A549 (cell line): Measurements from ENCODE around the gene CATSPERZ. TPM values are rescaled to one million over a fixed set of nuclear protein-coding genes. Genes with fewer than 3 reads are reported as not detected.
A peak's percentile ranks its signal among the peaks of the same experiment; 100 is the strongest.

Source experiments
- ATAC-seq, 2 experiments: fragments of 200-7000 bp in 1 of 2; fragments of >200 bp in 1 of 2; cut with Nextera tagmentation in 1 of 2; cut with Tn5 transposase in 1 of 2; 3 replicates each; pipeline versions ENCODE4 v1.8.0 to v1.9.1; 2018 to 2020; ENCODE audit warnings: mild to moderate bottlenecking in 1 of 2, moderate library complexity in 1 of 2
- CTCF ChIA-PET: fragments of 300-600 bp; sonication (Branson Sonifier 250); formaldehyde crosslinking; extraction: SDS; loops from one replicate; lab custom pipeline; 2021; ENCODE audit warnings: antibody characterized with exemption, inconsistent platforms; lab: Yijun Ruan, JAX
- POLR2A ChIA-PET: fragments of 350-600 bp; formaldehyde crosslinking; extraction: SDS; loops from one replicate; lab custom pipeline; 2021; ENCODE audit warnings: antibody characterized with exemption, inconsistent platforms; lab: Yijun Ruan, JAX
- DNase-seq, 2 experiments: peaks; one replicate each; pipeline versions ENCODE4 v3.0.0 to v3.0.0-alpha.2; 2011 to 2016; ENCODE audit warnings: low read depth in 1 of 2, low spot score in 1 of 2
- FAIRE-seq: peaks from 2 replicates; lab custom pipeline; 2011; peaks lifted over from hg19 to GRCh38; lab: Jason Lieb, UNC
- H3K27ac ChIP-seq, 2 experiments: fragments of >200 bp; sonication (Bioruptor Twin); formaldehyde crosslinking; 3 replicates each; pipeline ENCODE4 v1.5.1; 2016 to 2017
- H3K4me1 ChIP-seq: fragments of >200 bp; sonication (Bioruptor Twin); formaldehyde crosslinking; 3 replicates; pipeline ENCODE4 v1.6.1; 2016
- H3K4me2 ChIP-seq: fragments of >200 bp; sonication (Bioruptor Twin); formaldehyde crosslinking; 3 replicates; pipeline ENCODE4 v1.6.1; 2016
- H3K4me3 ChIP-seq: fragments of >200 bp; sonication (Bioruptor Twin); formaldehyde crosslinking; 3 replicates; pipeline ENCODE4 v1.5.1; 2016
- H3K9me3 ChIP-seq: fragments of >200 bp; sonication (Bioruptor Twin); formaldehyde crosslinking; 3 replicates; pipeline ENCODE4 v1.6.1; 2016
- BHLHE40 ChIP-seq: IDR thresholded peaks from 2 replicates; pipeline ENCODE4 v1.6.1; 2012; ENCODE audit warnings: low read depth, low read length, inconsistent platforms
- CBX8 ChIP-seq: fragments of 200-600 bp; sonication (generic); IDR thresholded peaks from 2 replicates; pipeline ENCODE4 v1.6.1; 2016
- CEBPB ChIP-seq, 2 experiments: fragments of >200 bp in 1 of 2; sonication (Bioruptor Twin) in 1 of 2; formaldehyde crosslinking in 1 of 2; IDR thresholded peaks; 2 replicates each; pipeline ENCODE4 v1.6.1; 2012 to 2016
- CHD2 ChIP-seq: fragments of 150-350 bp; IDR thresholded peaks from 2 replicates; pipeline ENCODE4 v1.6.1; 2014; ENCODE audit warnings: low read length; ENCODE audit not compliant: partially characterized antibody
- CHD4 ChIP-seq: fragments of 200-600 bp; sonication (generic); IDR thresholded peaks from 2 replicates; pipeline ENCODE4 v1.6.1; 2016; ENCODE audit warnings: antibody characterized with exemption, mild to moderate bottlenecking, borderline replicate concordance
- EHMT2 ChIP-seq: fragments of 200-600 bp; sonication (generic); IDR thresholded peaks from 2 replicates; pipeline ENCODE4 v1.6.1; 2016; ENCODE audit warnings: antibody characterized with exemption, low read depth, mild to moderate bottlenecking, moderate library complexity
- HEYL ChIP-seq: fragments of 250-450 bp; sonication (Bioruptor Pico); IDR thresholded peaks from 2 replicates; pipeline ENCODE4 v1.8.0; 2021; ENCODE audit warnings: mild to moderate bottlenecking, moderate library complexity
- HOXA7 ChIP-seq: fragments of 250-450 bp; sonication (Bioruptor Pico); IDR thresholded peaks from 2 replicates; pipeline ENCODE4 v1.5.0; 2020; ENCODE audit warnings: mild to moderate bottlenecking, moderate library complexity
- HOXB13 ChIP-seq: fragments of 250-450 bp; sonication (Bioruptor Pico); IDR thresholded peaks from 2 replicates; pipeline ENCODE4 v1.5.0; 2020; ENCODE audit warnings: low read depth, mild to moderate bottlenecking, moderate library complexity
- KDM1A ChIP-seq: fragments of 200-600 bp; sonication (generic); IDR thresholded peaks from 2 replicates; pipeline ENCODE4 v1.6.1; 2016; ENCODE audit warnings: low read depth, mild to moderate bottlenecking
- MAZ ChIP-seq: fragments of 150-350 bp; IDR thresholded peaks from 2 replicates; pipeline ENCODE4 v1.6.1; 2014; ENCODE audit warnings: antibody characterized with exemption, low read depth, low read length, borderline replicate concordance
- MYC ChIP-seq: IDR thresholded peaks from 2 replicates; pipeline ENCODE4 v1.6.1; 2012; ENCODE audit warnings: mild to moderate bottlenecking, inconsistent platforms, low read length, improper control_type of control experiment, borderline replicate concordance
- NFE2L2 ChIP-seq: fragments of 150-350 bp; conservative IDR thresholded peaks from 2 replicates; pipeline ENCODE4 v1.6.1; 2014; ENCODE audit warnings: low read length
- NPAS2 ChIP-seq: fragments of 250-450 bp; sonication (Bioruptor Pico); IDR thresholded peaks from 2 replicates; pipeline ENCODE4 v1.8.0; 2022; ENCODE audit warnings: mild to moderate bottlenecking, moderate library complexity, borderline replicate concordance
- NR3C1 ChIP-seq: fragments of >200 bp; sonication (Bioruptor Twin); formaldehyde crosslinking; IDR thresholded peaks from 3 replicates; pipeline ENCODE4 v1.6.1; 2017
- PHF8 ChIP-seq: fragments of 200-600 bp; sonication (generic); IDR thresholded peaks from 2 replicates; pipeline ENCODE4 v1.6.1; 2016; ENCODE audit warnings: low read depth, mild to moderate bottlenecking, antibody characterized with exemption, moderate library complexity, borderline replicate concordance
- POLR2A ChIP-seq: IDR thresholded peaks from 2 replicates; pipeline ENCODE4 v1.6.1; 2012; ENCODE audit warnings: mild to moderate bottlenecking, low read length
- RCOR1 ChIP-seq: fragments of 150-350 bp; IDR thresholded peaks from 2 replicates; pipeline ENCODE4 v1.6.1; 2014; ENCODE audit warnings: antibody characterized with exemption, low read length, low read depth
- RFX5 ChIP-seq: fragments of 450-650 bp; IDR thresholded peaks from 2 replicates; pipeline ENCODE4 v1.7.1; 2014; ENCODE audit warnings: antibody characterized with exemption, mild to moderate bottlenecking, moderate library complexity
- SREBF2 ChIP-seq: fragments of 450-650 bp; IDR thresholded peaks from 2 replicates; pipeline ENCODE4 v1.6.1; 2014; ENCODE audit warnings: mild to moderate bottlenecking, moderate library complexity
- TFCP2L1 ChIP-seq: fragments of 250-450 bp; sonication (Bioruptor Pico); IDR thresholded peaks from 2 replicates; pipeline ENCODE4 v1.5.0; 2021; ENCODE audit warnings: mild to moderate bottlenecking
- ZC3H11A ChIP-seq: fragments of 450-650 bp; IDR thresholded peaks from 2 replicates; pipeline ENCODE4 v1.6.1; 2014; ENCODE audit warnings: antibody characterized with exemption, mild to moderate bottlenecking
- ZNF302 ChIP-seq: fragments of 250-450 bp; sonication (Bioruptor Pico); IDR thresholded peaks from 2 replicates; pipeline ENCODE4 v1.9.0; 2021; ENCODE audit warnings: inconsistent platforms, mild to moderate bottlenecking, moderate library complexity
- WGBS: methylation state at CpG from one replicate; pipeline ENCODE4 v1.1.6; 2017; ENCODE audit errors: missing lambda C conversion rate; 5-methylcytosine and 5-hydroxymethylcytosine counted together
- polyA plus RNA-seq, 4 experiments: library from polyadenylated mRNA; depleted of rRNA in 3 of 4; stranded (reverse); fragments of >200 nt; fragmentation: RNase III in 1 of 4; extraction: RNeasy Plus Mini Kit Qiagen cat#74134 plus additional on column Dnase treatment in 1 of 4; gene quantifications; 2 replicates in 3 of 4; 3 replicates in 1 of 4; pipeline ENCODE4 v1.2.3, GENCODE V29; 2011 to 2017
- TF ChIP-seq, protein P1 (sequence below): IDR thresholded peaks from 2 replicates; pipeline ENCODE4 v1.6.1; 2012
- TF ChIP-seq, protein P2 (sequence below): IDR thresholded peaks from 2 replicates; pipeline ENCODE4 v1.6.1; 2012

The CATSPERZ gene
- polyA plus RNA-seq, 2 of the 4 experiments (the other 2 are of a cell fraction): 1.9 to 3.4 TPM

DNA sequence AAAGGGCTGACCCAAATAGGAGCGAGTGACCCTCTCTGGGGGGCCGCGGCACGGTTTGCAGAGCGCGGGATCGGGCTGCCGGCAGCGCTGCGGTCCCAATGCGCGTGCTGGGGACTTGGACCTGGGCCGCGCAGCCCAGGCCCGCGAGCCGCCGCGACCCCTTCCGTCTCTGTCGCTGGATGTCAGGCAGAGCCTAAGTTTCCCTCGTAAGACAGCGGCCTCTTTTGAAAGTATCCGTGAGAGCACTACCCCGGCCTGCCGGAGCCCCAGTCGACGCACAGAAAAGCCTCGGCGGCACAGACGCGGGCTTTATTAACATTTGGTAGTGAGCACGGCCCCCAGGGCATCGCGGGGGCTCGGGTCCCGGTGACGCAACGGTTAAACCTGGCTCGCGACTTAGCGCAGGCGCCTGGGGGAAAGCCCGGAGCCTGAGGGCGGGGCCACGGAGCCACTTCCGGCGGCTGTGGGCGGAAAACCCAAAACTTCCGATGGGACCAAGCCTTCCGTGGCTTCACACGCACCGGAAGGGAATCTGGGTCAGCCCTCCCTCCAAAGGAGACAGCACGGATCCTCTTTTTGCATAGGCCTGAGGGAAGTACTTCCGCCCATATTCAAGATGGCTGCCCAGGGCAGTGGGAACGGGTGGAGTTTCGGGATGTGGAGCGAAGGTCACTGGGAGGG is 30.5 kb upstream of the CATSPERZ start (continued):
- TF ChIP-seq, protein P1, sequence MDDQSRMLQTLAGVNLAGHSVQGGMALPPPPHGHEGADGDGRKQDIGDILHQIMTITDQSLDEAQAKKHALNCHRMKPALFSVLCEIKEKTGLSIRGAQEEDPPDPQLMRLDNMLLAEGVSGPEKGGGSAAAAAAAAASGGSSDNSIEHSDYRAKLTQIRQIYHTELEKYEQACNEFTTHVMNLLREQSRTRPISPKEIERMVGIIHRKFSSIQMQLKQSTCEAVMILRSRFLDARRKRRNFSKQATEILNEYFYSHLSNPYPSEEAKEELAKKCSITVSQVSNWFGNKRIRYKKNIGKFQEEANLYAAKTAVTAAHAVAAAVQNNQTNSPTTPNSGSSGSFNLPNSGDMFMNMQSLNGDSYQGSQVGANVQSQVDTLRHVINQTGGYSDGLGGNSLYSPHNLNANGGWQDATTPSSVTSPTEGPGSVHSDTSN: peak; percentile 19
- TF ChIP-seq NFE2L2 (no peak), ZC3H11A (no peak), RCOR1 (no peak), BHLHE40 (no peak), CEBPB (IDR thresholded peaks at IDR 0.05) (peak; percentile 75 to 87; a peak in 3 of 4 replicates), CHD4 (no peak), HOXA7 (CRISPR knock-in tag) (no peak; the same call in 1 of the 2 replicates), HEYL (CRISPR knock-in tag) (no peak), NR3C1 (no peak), CHD2 (no peak), SREBF2 (no peak)
- TF ChIP-seq, protein P2, sequence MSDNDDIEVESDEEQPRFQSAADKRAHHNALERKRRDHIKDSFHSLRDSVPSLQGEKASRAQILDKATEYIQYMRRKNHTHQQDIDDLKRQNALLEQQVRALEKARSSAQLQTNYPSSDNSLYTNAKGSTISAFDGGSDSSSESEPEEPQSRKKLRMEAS: peak; percentile 84
- TF ChIP-seq, all 56 proteins: peak for 14

DNA sequence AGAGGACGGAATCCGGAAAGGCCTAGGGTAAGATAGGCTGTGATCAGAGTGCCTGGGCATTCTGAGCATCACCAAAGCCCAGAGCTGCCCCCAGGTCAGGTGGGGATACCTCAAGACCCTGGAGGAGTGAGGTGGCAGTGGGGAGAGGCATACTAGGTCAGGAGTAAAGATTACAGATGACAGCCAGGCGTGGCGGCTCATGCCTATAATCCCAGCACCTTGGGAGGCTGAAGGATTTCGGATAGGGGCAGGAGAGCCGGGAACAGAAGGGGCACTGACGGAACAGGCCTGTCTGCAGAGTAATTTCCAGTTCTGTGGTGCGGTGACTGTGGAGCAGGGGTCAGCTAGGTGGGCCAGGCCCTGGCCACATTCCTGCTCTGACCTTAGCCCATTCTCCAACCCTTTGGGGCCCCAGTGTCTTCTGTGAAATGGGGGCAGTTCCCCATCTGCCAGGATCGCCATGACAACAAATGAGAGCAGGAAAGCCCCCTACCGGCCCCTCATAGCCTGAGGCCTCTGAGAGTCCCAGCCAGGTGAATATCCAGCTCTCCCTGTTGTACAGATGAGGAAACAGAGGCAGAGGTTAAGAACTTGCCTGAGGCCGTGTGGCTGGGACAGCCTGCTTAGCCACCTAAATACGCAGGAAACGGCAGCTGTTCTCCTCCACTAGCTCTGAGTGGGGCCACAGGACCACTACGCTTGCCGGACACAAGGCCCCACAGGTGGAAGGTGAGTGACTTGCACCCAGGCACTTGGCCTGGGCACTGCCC is 24.9 kb upstream of the CATSPERZ start:
- 90% methylated on average over 15 of the region's 15 CpGs for WGBS
- no peak overlapping the region for H3K4me2 ChIP-seq
- ChIA-PET CTCF (interaction anchor here (1.0 to 20.5 kb wide), 9 partner anchors 9 to 437 kb away, joined by 3 to 448 read pairs (median 3); partner anchors contain the start of genes CATSPERZ, ESRRA, PLCB3 and PPP1R14B), POLR2A (no interaction called here)
- TF ChIP-seq, protein P1: no peak
- TF ChIP-seq NR3C1: no peak
- TF ChIP-seq NFE2L2: no peak
- TF ChIP-seq KDM1A: no peak
- TF ChIP-seq EHMT2: no peak
- TF ChIP-seq POLR2A: no peak
- no peak for TF ChIP-seq HOXB13
- TF ChIP-seq TFCP2L1 (CRISPR knock-in tag): no peak
- TF ChIP-seq CHD4: no peak
- no peak for TF ChIP-seq SREBF2
- TF ChIP-seq CEBPB (IDR thresholded peaks at IDR 0.05): no peak
- no peak for TF ChIP-seq MYC
- no peak for TF ChIP-seq PHF8
- TF ChIP-seq ZNF302 (CRISPR knock-in tag): no peak
- TF ChIP-seq MAZ: no peak
- no peak for TF ChIP-seq CBX8
- no peak for TF ChIP-seq NPAS2 (CRISPR knock-in tag)
- TF ChIP-seq RFX5: no peak
- DNase-seq: no peak
- no peaks in the 10 kb centered on the region for H3K9me3 ChIP-seq
- no peak for ATAC-seq
- no peak for FAIRE-seq
- H3K27ac ChIP-seq: peak overlapping the region in 1 of 2 experiments; percentile 84; a peak in 3 of 6 replicates
- H3K4me1 ChIP-seq: peaks cover 41% of the 10 kb centered on the region
- H3K4me3 ChIP-seq: no peak overlapping the region
